Endothelial cell of umbilical vein (primary cell): ENCODE results near the gene PRDM1. TPM values are rescaled to one million over a fixed set of nuclear protein-coding genes. Genes with fewer than 3 reads are reported as not detected.

Experiments
- BruUV-seq: library from RNA; stranded (reverse); fragments of 400-500 nt; replicated peaks from 2 replicates; lab custom pipeline; 2021; lab: Mats Ljungman, UMichigan
- CTCF ChIA-PET: fragments of 300-600, 350-600 bp; sonication (Branson Sonifier 250); formaldehyde crosslinking; loops from one replicate; lab custom pipeline; 2021; ENCODE audit warnings: antibody characterized with exemption, inconsistent platforms; lab: Charles Lee
- POLR2A ChIA-PET: fragments of 300-600, 350-600 bp; sonication (Branson Sonifier 250); formaldehyde crosslinking; loops from one replicate; lab custom pipeline; 2021; ENCODE audit warnings: antibody characterized with exemption, inconsistent platforms; lab: Charles Lee
- DNase-seq: peaks from one replicate; pipeline ENCODE4 v3.0.0-alpha.2; 2011; ENCODE audit warnings: low read depth, low spot score
- FAIRE-seq: peaks from 2 replicates; lab custom pipeline; 2011; peaks lifted over from hg19 to GRCh38; lab: Jason Lieb, UNC
- H2AFZ ChIP-seq: 2 replicates; pipeline ENCODE4 v1.6.0; 2012; ENCODE audit warnings: low read depth, low read length, control low read depth, inconsistent platforms
- H3K27ac ChIP-seq: 2 replicates; pipeline ENCODE4 v1.5.1; 2011; ENCODE audit warnings: low read depth, mild to moderate bottlenecking, control low read depth, low read length, moderate library complexity; ENCODE audit not compliant: insufficient read depth
- H3K27me3 ChIP-seq, 2 experiments: 2 replicates each; pipeline versions ENCODE4 v1.6.0 to v1.6.1; 2011; ENCODE audit warnings: low read length in 2 of 2, mixed read lengths in 1 of 2; ENCODE audit not compliant: control insufficient read depth in 2 of 2, insufficient read depth in 2 of 2
- H3K36me3 ChIP-seq, 2 experiments: 2 replicates in 1 of 2; 3 replicates in 1 of 2; pipeline ENCODE4 v1.5.1; 2011; ENCODE audit warnings: low read length in 2 of 2, mild to moderate bottlenecking in 1 of 2, moderate library complexity in 1 of 2; ENCODE audit not compliant: control insufficient read depth in 2 of 2, insufficient read depth in 2 of 2; ENCODE audit errors: extremely low read depth in 1 of 2
- H3K4me1 ChIP-seq: 3 replicates; pipeline ENCODE4 v1.5.1; 2011; ENCODE audit warnings: mild to moderate bottlenecking, low read length; ENCODE audit not compliant: control insufficient read depth, insufficient read depth; ENCODE audit errors: extremely low read depth
- H3K4me2 ChIP-seq: 2 replicates; pipeline ENCODE4 v1.6.1; 2011; ENCODE audit warnings: low read length, control low read depth, mixed read lengths; ENCODE audit not compliant: insufficient read depth
- H3K4me3 ChIP-seq, 3 experiments: fragments of 200-600 bp in 1 of 3; sonication (generic), shearing (Covaris generic) in 1 of 3; replicated peaks in 1 of 3; 2 replicates each; pipeline ENCODE4 v1.5.1; 2011 to 2016; ENCODE audit warnings: control low read depth in 3 of 3, low read length in 3 of 3, mild to moderate bottlenecking in 2 of 3, inconsistent platforms in 1 of 3, low read depth in 1 of 3, moderate library complexity in 1 of 3; ENCODE audit not compliant: insufficient read depth in 1 of 3
- H3K79me2 ChIP-seq: 2 replicates; pipeline ENCODE4 v1.6.0; 2012; ENCODE audit warnings: low read length, inconsistent platforms; ENCODE audit not compliant: control insufficient read depth, insufficient read depth
- H3K9ac ChIP-seq: replicated peaks from 2 replicates; pipeline ENCODE3; 2011; ENCODE audit warnings: low read length, control low read depth; ENCODE audit not compliant: insufficient read depth; ENCODE audit errors: extremely low read depth
- H3K9me1 ChIP-seq: replicated peaks from 3 replicates; pipeline ENCODE4 v1.6.0; 2011; ENCODE audit warnings: mild to moderate bottlenecking, low read length; ENCODE audit not compliant: control insufficient read depth, insufficient read depth; ENCODE audit errors: extremely low read depth
- H3K9me3 ChIP-seq: replicated peaks from 2 replicates; pipeline ENCODE4 v1.5.1; 2012; ENCODE audit warnings: low read length, inconsistent platforms; ENCODE audit not compliant: control insufficient read depth, insufficient read depth
- H4K20me1 ChIP-seq: replicated peaks from 2 replicates; pipeline ENCODE3; 2011; ENCODE audit warnings: mild to moderate bottlenecking, low read length; ENCODE audit not compliant: control insufficient read depth, insufficient read depth; ENCODE audit errors: extremely low read depth
- EZH2 ChIP-seq: IDR thresholded peaks from 2 replicates; pipeline ENCODE4 v1.6.1; 2012; ENCODE audit warnings: borderline replicate concordance, low read depth, mild to moderate bottlenecking, moderate library complexity, low read length, inconsistent platforms; ENCODE audit not compliant: severe bottlenecking
- FOS ChIP-seq: IDR thresholded peaks from 2 replicates; pipeline ENCODE4 v1.6.1; 2011; ENCODE audit warnings: mild to moderate bottlenecking, low read length, moderate library complexity, borderline replicate concordance; ENCODE audit not compliant: insufficient read depth
- GATA2 ChIP-seq: IDR thresholded peaks from 2 replicates; pipeline ENCODE4 v1.7.0; 2011; ENCODE audit warnings: low read depth, mild to moderate bottlenecking, moderate library complexity, mixed read lengths, low read length; ENCODE audit not compliant: insufficient read length, insufficient read depth
- JUN ChIP-seq: IDR thresholded peaks from 2 replicates; pipeline ENCODE4 v1.6.1; 2011; ENCODE audit warnings: borderline replicate concordance, low read depth; ENCODE audit not compliant: insufficient read length, insufficient read depth
- MYC ChIP-seq: IDR thresholded peaks from one replicate; pipeline ENCODE4 v1.6.1; 2011; ENCODE audit warnings: mild to moderate bottlenecking, low read depth, low read length
- POLR2A ChIP-seq: IDR thresholded peaks from 2 replicates; pipeline ENCODE4 v1.6.1; 2012; ENCODE audit warnings: low read depth, mild to moderate bottlenecking, control low read depth, low read length
- POLR2AphosphoS5 ChIP-seq: IDR thresholded peaks from 2 replicates; pipeline ENCODE4 v1.6.1; 2012; ENCODE audit warnings: low read depth, mild to moderate bottlenecking, control low read depth, low read length, moderate library complexity; ENCODE audit not compliant: insufficient read depth
- dilution Hi-C: fragments of 300-500 bp; cut with MboI; formaldehyde crosslinking; loops from one replicate; pipeline ENCODE4 v1.15.0; 2019; ENCODE audit warnings: low sequenced_read_pairs; ENCODE audit not compliant: extremely low pct_ligation_motif_present
- intact Hi-C: fragments of 100-400 bp; cut with micrococcal nuclease; formaldehyde crosslinking; loops from one replicate; pipeline ENCODE4 v1.10.0; 2022
- polyA plus RNA-seq, 4 experiments: library from polyadenylated mRNA; depleted of rRNA in 3 of 4; stranded (reverse) in 3 of 4; unstranded in 1 of 4; fragments of >200 nt; gene quantifications; 2 replicates each; pipeline versions ENCODE4 v1.2.1 to v1.2.3, GENCODE V29; 2011 to 2012; ENCODE audit warnings: missing spikeins in 1 of 4
- total RNA-seq: library from RNA; stranded (reverse); gene quantifications from 2 replicates; pipeline ENCODE4 v1.2.3, GENCODE V29; 2021
- TF ChIP-seq, protein P1 (sequence below): IDR thresholded peaks from 2 replicates; pipeline ENCODE4 v1.6.1; 2011; ENCODE audit not compliant: insufficient read depth, insufficient read length
- TF ChIP-seq, protein P2 (sequence below), 2 donors: IDR thresholded peaks; 1 replicate in 1 of 2; 2 replicates in 1 of 2; pipeline ENCODE4 v1.5.1; 2011; ENCODE audit warnings: low read length in 2 of 2, mild to moderate bottlenecking in 2 of 2, moderate library complexity in 2 of 2, control low read depth in 1 of 2, inconsistent platforms in 1 of 2, low read depth in 1 of 2; ENCODE audit not compliant: insufficient read depth in 1 of 2; ENCODE audit errors: extremely low read depth in 1 of 2

Gene PRDM1
- total and polyA plus RNA-seq, 2 donors (not counting 3 experiments of a cell fraction or from before 2014, with no cell fraction given), result 0.36 to 2.7 TPM

DNA sequence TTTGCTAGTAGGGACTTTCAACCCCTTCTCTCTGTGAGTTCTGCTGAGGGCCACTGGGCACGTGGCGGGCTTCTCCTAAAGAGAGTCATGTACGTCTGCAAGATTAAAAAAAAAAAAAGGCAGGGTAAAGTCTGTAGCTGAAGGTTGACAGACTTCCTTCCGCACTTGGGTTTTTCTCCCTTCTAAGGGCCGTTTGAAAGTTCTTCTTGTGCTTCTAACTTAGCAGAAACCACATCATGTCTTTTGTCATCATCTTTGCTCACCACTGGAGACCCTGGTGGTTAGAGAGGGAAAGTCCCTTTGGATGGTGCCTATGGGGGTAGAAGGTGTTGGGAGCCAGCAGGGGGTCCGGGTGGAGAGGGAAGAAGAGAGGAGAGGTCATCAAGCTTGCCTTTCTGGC is 31.4 kb downstream of the PRDM1 start:
- dilution Hi-C loops, result no loop called here
- POLR2A ChIA-PET, result no interaction called here

DNA sequence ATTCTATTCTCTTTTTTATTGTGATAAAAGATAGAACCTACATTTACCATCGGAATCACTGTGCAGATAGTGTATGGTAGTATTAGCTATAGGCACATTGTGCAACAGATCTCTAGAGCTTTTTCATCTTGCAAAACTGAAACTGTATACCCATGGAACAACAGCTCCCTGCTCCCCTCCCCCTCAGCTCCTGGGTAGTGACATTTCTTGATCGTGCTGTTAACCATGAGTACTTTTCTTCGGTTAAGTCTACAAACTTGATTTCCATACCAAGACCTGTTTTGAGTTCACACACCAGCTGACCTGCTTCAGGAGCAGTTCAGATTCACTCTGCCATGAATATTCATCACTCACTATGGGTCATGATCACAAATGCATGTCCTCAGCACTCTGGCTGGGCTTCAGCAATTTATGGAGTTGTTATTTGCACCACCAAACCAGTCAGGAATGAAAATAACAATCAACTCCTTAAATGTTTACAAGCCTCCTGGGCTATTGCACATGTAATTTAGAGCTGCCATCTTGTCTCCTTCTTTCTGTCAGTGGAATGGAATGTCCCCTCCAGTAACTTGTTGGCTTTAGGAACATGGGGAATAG is 32.8 kb downstream of the PRDM1 start:
- H4K20me1 ChIP-seq, result no peaks in the 10 kb centered on the region
- TF ChIP-seq EZH2 (no peak), POLR2A (no peak), JUN (no peak), FOS (no peak), POLR2AphosphoS5 (no peak), GATA2 (no peak), MYC (no peak)
- TF ChIP-seq, protein P1, sequence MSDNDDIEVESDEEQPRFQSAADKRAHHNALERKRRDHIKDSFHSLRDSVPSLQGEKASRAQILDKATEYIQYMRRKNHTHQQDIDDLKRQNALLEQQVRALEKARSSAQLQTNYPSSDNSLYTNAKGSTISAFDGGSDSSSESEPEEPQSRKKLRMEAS, result no peak
- TF ChIP-seq, protein P2, sequence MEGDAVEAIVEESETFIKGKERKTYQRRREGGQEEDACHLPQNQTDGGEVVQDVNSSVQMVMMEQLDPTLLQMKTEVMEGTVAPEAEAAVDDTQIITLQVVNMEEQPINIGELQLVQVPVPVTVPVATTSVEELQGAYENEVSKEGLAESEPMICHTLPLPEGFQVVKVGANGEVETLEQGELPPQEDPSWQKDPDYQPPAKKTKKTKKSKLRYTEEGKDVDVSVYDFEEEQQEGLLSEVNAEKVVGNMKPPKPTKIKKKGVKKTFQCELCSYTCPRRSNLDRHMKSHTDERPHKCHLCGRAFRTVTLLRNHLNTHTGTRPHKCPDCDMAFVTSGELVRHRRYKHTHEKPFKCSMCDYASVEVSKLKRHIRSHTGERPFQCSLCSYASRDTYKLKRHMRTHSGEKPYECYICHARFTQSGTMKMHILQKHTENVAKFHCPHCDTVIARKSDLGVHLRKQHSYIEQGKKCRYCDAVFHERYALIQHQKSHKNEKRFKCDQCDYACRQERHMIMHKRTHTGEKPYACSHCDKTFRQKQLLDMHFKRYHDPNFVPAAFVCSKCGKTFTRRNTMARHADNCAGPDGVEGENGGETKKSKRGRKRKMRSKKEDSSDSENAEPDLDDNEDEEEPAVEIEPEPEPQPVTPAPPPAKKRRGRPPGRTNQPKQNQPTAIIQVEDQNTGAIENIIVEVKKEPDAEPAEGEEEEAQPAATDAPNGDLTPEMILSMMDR (IDR thresholded peaks at IDR 0.05; ENCODE audit: extremely low read depth in 1 of 2, insufficient read depth in 1 of 2, low read depth in 1 of 2, low read length in 2 of 2), result no peak
- CTCF ChIA-PET, result interaction anchor here (1.0 kb wide), 1 partner anchor 36 kb away, joined by 3 read pairs; no protein-coding TSS in a partner anchor
- no peaks in the 10 kb centered on the region for H3K27me3 ChIP-seq
- no peak overlapping the region for H3K27ac ChIP-seq
- H3K9ac ChIP-seq, result no peak overlapping the region
- no peaks in the 10 kb centered on the region for H3K9me1 ChIP-seq
- H3K36me3 ChIP-seq, result no peaks in the 10 kb centered on the region
- dilution Hi-C loops (no loop called here), intact Hi-C loops (no loop called here)
- H3K4me1 ChIP-seq, result no peaks in the 10 kb centered on the region
- POLR2A ChIA-PET, result no interaction called here
- no peak for FAIRE-seq
- no peak overlapping the region for H3K4me2 ChIP-seq
- no peaks in the 10 kb centered on the region for H3K79me2 ChIP-seq
- H3K9me3 ChIP-seq, result no peaks in the 10 kb centered on the region
- H3K4me3 ChIP-seq, result no peak overlapping the region
- H2AFZ ChIP-seq, result no peak overlapping the region
- no peak for DNase-seq
- BruUV-seq, result no TSS peak

More for the DNA sequence above, 31.4 kb downstream of the PRDM1 start:
- no peaks in the 10 kb centered on the region for H3K36me3 ChIP-seq
- H3K4me3 ChIP-seq, result no peak overlapping the region
- no peaks in the 10 kb centered on the region for H3K27me3 ChIP-seq
- no peak overlapping the region for H3K9ac ChIP-seq
- H3K4me1 ChIP-seq, result peaks cover 6% of the 10 kb centered on the region
- FAIRE-seq (no peak), DNase-seq (no peak)
- no peak overlapping the region for H3K27ac ChIP-seq
- no peaks in the 10 kb centered on the region for H4K20me1 ChIP-seq
- BruUV-seq, result no TSS peak
- no peak overlapping the region for H3K4me2 ChIP-seq
- CTCF ChIA-PET, result no interaction called here
- no peaks in the 10 kb centered on the region for H3K79me2 ChIP-seq
- TF ChIP-seq POLR2AphosphoS5 (no peak), POLR2A (no peak), MYC (no peak), GATA2 (no peak)
- intact Hi-C loops, result no loop called here
- H2AFZ ChIP-seq, result no peak overlapping the region
- H3K9me3 ChIP-seq, result no peaks in the 10 kb centered on the region
- H3K9me1 ChIP-seq, result no peaks in the 10 kb centered on the region
